ENCODE data around the gene TIMM10.

Gene TIMM10

GRCh38 chr11:57487920-57488659 is 42.5 kb downstream of the TIMM10 start:
- TF ChIP-seq CTCF (IDR thresholded peaks at IDR 0.05; ENCODE audit: low read length) (no peak), EZH2 (IDR thresholded peaks at IDR 0.05; ENCODE audit: borderline replicate concordance, low read length) (no peak)
- no peak overlapping the region for H3K4me2 ChIP-seq (ENCODE audit: low read length)
- no peak overlapping the region for H3K9ac ChIP-seq (ENCODE audit: low read length)
- peaks cover 73% of the 10 kb centered on the region for H3K36me3 ChIP-seq (ENCODE audit: insufficient read depth, low read length)
- no peak overlapping the region for H2AFZ ChIP-seq (ENCODE audit: low read length)
- no peaks in the 10 kb centered on the region for H3K27me3 ChIP-seq (ENCODE audit: insufficient read depth, low read length)
- H3F3A ChIP-seq (ENCODE audit: insufficient read depth, low read length) = no peaks in the 10 kb centered on the region
- H3K79me2 ChIP-seq (ENCODE audit: insufficient read depth, low read length) = no peaks in the 10 kb centered on the region
- no peak overlapping the region for H3K4me3 ChIP-seq (ENCODE audit: low read depth, low read length, poor library complexity, severe bottlenecking)
- H4K20me1 ChIP-seq (ENCODE audit: insufficient read depth, low read length) = no peaks in the 10 kb centered on the region
- H3K27ac ChIP-seq (ENCODE audit: low read depth, low read length, poor library complexity, severe bottlenecking) = no peak overlapping the region
- H3K9me2 ChIP-seq (ENCODE audit: low read depth, low read length) = no peaks in the 10 kb centered on the region
- H3K9me3 ChIP-seq (ENCODE audit: low read length) = no peaks in the 10 kb centered on the region
- peaks cover 21% of the 10 kb centered on the region for H3K4me1 ChIP-seq (ENCODE audit: insufficient read depth, low read length, severe bottlenecking)

GRCh38 chr11:57487021-57487778 is 43.4 kb downstream of the TIMM10 start:
- no peaks in the 10 kb centered on the region for H3K9me2 ChIP-seq (ENCODE audit: low read depth, low read length)
- H3K79me2 ChIP-seq (ENCODE audit: insufficient read depth, low read length) = no peaks in the 10 kb centered on the region
- no peak overlapping the region for H3K9ac ChIP-seq (ENCODE audit: low read length)
- H3K27ac ChIP-seq (ENCODE audit: low read depth, low read length, poor library complexity, severe bottlenecking) = no peak overlapping the region
- H3K36me3 ChIP-seq (ENCODE audit: insufficient read depth, low read length) = peaks cover 73% of the 10 kb centered on the region
- H2AFZ ChIP-seq (ENCODE audit: low read length) = no peak overlapping the region
- TF ChIP-seq CTCF (IDR thresholded peaks at IDR 0.05; ENCODE audit: low read length) = no peak
- TF ChIP-seq EZH2 (IDR thresholded peaks at IDR 0.05; ENCODE audit: borderline replicate concordance, low read length) = no peak
- H3K4me1 ChIP-seq (ENCODE audit: insufficient read depth, low read length, severe bottlenecking) = peaks cover 29% of the 10 kb centered on the region
- H3K9me3 ChIP-seq (ENCODE audit: low read length) = no peaks in the 10 kb centered on the region
- H3K4me3 ChIP-seq (ENCODE audit: low read depth, low read length, poor library complexity, severe bottlenecking) = no peak overlapping the region
- H4K20me1 ChIP-seq (ENCODE audit: insufficient read depth, low read length) = no peaks in the 10 kb centered on the region
- H3F3A ChIP-seq (ENCODE audit: insufficient read depth, low read length) = no peaks in the 10 kb centered on the region
- H3K27me3 ChIP-seq (ENCODE audit: insufficient read depth, low read length) = no peaks in the 10 kb centered on the region
- H3K4me2 ChIP-seq (ENCODE audit: low read length) = no peak overlapping the region

- Histone ChIP-seq H3K9ac (ENCODE audit: low read length) (no peak overlapping the region), H3K4me3 (ENCODE audit: low read depth, low read length, poor library complexity, severe bottlenecking) (no peak overlapping the region), H4K20me1 (ENCODE audit: insufficient read depth, low read length) (no peaks in the 10 kb centered on the region), H3K4me1 (ENCODE audit: insufficient read depth, low read length, severe bottlenecking) (peaks cover 29% of the 10 kb centered on the region), H3K79me2 (ENCODE audit: insufficient read depth, low read length) (no peaks in the 10 kb centered on the region), H3K36me3 (ENCODE audit: insufficient read depth, low read length) (peaks cover 61% of the 10 kb centered on the region), H2AFZ (ENCODE audit: low read length) (no peak overlapping the region), H3K4me2 (ENCODE audit: low read length) (no peak overlapping the region), H3K9me3 (ENCODE audit: low read length) (no peaks in the 10 kb centered on the region), H3K27ac (ENCODE audit: low read depth, low read length, poor library complexity, severe bottlenecking) (no peak overlapping the region), H3F3A (ENCODE audit: insufficient read depth, low read length) (no peaks in the 10 kb centered on the region), H3K9me2 (ENCODE audit: low read depth, low read length) (no peaks in the 10 kb centered on the region), H3K27me3 (ENCODE audit: insufficient read depth, low read length) (no peaks in the 10 kb centered on the region)
- TF ChIP-seq EZH2 (IDR thresholded peaks at IDR 0.05; ENCODE audit: borderline replicate concordance, low read length) = no peak
- TF ChIP-seq CTCF (IDR thresholded peaks at IDR 0.05; ENCODE audit: low read length) = no peak
These were observed 45.1 kb downstream of the TIMM10 start for GRCh38 chr11:57485217-57485990.
